Rectal smooth muscle tissue (tissue), 1 donor: ENCODE data around the gene FERMT3.
A peak's percentile ranks its signal among the peaks of the same experiment; 100 is the strongest.

Experiments
- H3K27ac ChIP-seq: one replicate; pipeline ENCODE4 v1.7.0; 2013; ENCODE audit warnings: low read depth, low read length, inconsistent platforms
- H3K27me3 ChIP-seq: one replicate; pipeline ENCODE4 v1.7.0; 2013; ENCODE audit warnings: low read length; ENCODE audit not compliant: control insufficient read depth, insufficient read depth
- H3K36me3 ChIP-seq: one replicate; pipeline ENCODE4 v1.7.0; 2013; ENCODE audit warnings: low read length; ENCODE audit not compliant: control insufficient read depth, insufficient read depth
- H3K4me1 ChIP-seq: one replicate; pipeline ENCODE4 v1.7.0; 2013; ENCODE audit warnings: low read length; ENCODE audit not compliant: control insufficient read depth, insufficient read depth
- H3K4me3 ChIP-seq: one replicate; pipeline ENCODE4 v1.7.0; 2013; ENCODE audit warnings: low read length
- H3K9ac ChIP-seq: one replicate; pipeline ENCODE4 v1.7.0; 2013; ENCODE audit warnings: low read length

FERMT3 gene

GRCh38 chr11:64235437-64236161, 29.1 kb downstream of the FERMT3 start:
- Histone ChIP-seq H3K27me3 (no peaks in the 10 kb centered on the region), H3K36me3 (peaks cover 3% of the 10 kb centered on the region), H3K4me1 (peaks cover 18% of the 10 kb centered on the region), H3K4me3 (peak overlapping the region; percentile 77), H3K9ac (peak overlapping the region; percentile 32), H3K27ac (peak overlapping the region; percentile 73)

DNA sequence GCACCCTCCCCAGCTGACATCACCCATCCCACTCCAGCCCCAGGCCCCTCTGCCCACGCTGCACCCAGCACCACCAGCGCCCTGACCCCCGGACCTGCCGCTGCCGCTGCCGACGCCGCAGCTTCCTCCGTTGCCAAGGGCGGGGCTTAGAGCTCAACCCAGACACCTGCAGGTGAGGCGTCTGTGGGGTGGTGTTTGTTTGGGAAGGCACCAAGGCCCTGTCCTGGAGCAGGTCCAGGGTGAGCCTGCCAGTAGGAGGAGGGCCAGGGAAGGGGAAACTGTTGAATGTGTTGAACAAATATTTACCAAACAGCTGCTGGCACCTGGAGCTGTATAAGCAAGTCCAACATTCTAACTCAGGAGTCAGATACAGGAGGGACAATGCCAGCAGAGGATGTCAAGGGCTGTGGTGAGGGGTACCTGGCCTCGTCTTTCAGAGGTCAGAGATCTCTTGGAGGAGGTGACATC, 31.0 kb downstream of the FERMT3 start:
- H3K4me3 ChIP-seq: no peak overlapping the region
- H3K9ac ChIP-seq: no peak overlapping the region
- no peaks in the 10 kb centered on the region for H3K27me3 ChIP-seq
- peaks cover 3% of the 10 kb centered on the region for H3K36me3 ChIP-seq
- peaks cover 19% of the 10 kb centered on the region for H3K4me1 ChIP-seq
- H3K27ac ChIP-seq: no peak overlapping the region

DNA sequence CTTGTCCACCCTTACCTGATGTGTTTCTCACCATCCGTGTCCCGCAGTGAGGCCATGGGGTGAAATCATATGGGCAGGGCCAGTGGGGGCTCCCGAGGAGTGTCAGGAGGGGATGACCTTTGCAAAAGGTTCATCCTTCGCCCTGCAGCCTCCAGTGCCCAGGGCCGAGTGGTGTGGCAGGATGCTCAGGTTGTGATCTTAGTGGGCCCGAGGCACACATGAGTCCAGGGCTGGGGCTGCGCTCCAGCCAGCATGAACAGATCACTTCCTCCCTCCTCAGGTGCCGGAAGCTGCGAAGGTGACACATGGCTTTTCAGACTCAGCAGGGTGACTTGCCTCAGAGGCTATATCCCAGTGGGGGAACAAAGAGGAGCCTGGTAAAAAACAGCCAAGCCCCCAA, 31.6 kb downstream of the FERMT3 start:
- H3K4me1 ChIP-seq: peaks cover 19% of the 10 kb centered on the region
- H3K9ac ChIP-seq: no peak overlapping the region
- H3K4me3 ChIP-seq: no peak overlapping the region
- peaks cover 3% of the 10 kb centered on the region for H3K36me3 ChIP-seq
- H3K27me3 ChIP-seq: no peaks in the 10 kb centered on the region
- no peak overlapping the region for H3K27ac ChIP-seq

- H3K4me1 ChIP-seq: peaks cover 12% of the 10 kb centered on the region
- no peak overlapping the region for H3K9ac ChIP-seq
- no peak overlapping the region for H3K27ac ChIP-seq
- H3K4me3 ChIP-seq: no peak overlapping the region
- H3K36me3 ChIP-seq: peaks cover 6% of the 10 kb centered on the region
- H3K27me3 ChIP-seq: no peaks in the 10 kb centered on the region
These were observed 32.5 kb downstream of the FERMT3 start for GRCh38 chr11:64238999-64239398.

GRCh38 chr11:64239662-64240434, 33.3 kb downstream of the FERMT3 start:
- Histone ChIP-seq H3K36me3 (peaks cover 6% of the 10 kb centered on the region), H3K9ac (peak overlapping the region; percentile 90), H3K4me1 (peaks cover 12% of the 10 kb centered on the region), H3K27me3 (no peaks in the 10 kb centered on the region), H3K27ac (peak overlapping the region; percentile 100), H3K4me3 (peak overlapping the region; percentile 79)

- Histone ChIP-seq H3K36me3 (peaks cover 6% of the 10 kb centered on the region), H3K27me3 (no peaks in the 10 kb centered on the region), H3K4me3 (peak within 1 kb of the TSS; percentile 79), H3K4me1 (peaks cover 6% of the 10 kb centered on the region), H3K9ac (peak within 1 kb of the TSS; percentile 90), H3K27ac (peak within 1 kb of the TSS; percentile 100)
These were observed 34.1 kb downstream of the FERMT3 start, which contains the start of gene FKBP2 for GRCh38 chr11:64240435-64241240. FKBP2 (plus strand) TSS chr11:64241095; CDS start chr11:64242388, 1,293 bp downstream.

GRCh38 chr11:64241241-64241490, 34.6 kb downstream of the FERMT3 start:
- H3K4me1 ChIP-seq: peaks cover 6% of the 10 kb centered on the region
- H3K36me3 ChIP-seq: peaks cover 6% of the 10 kb centered on the region
- H3K9ac ChIP-seq: peak overlapping the region; percentile 33
- H3K4me3 ChIP-seq: peak overlapping the region; percentile 73
- no peaks in the 10 kb centered on the region for H3K27me3 ChIP-seq
- peak overlapping the region; percentile 100 for H3K27ac ChIP-seq

- no peaks in the 10 kb centered on the region for H3K27me3 ChIP-seq
- peaks cover 6% of the 10 kb centered on the region for H3K36me3 ChIP-seq
- H3K27ac ChIP-seq: peak overlapping the region; percentile 89
- peaks cover 6% of the 10 kb centered on the region for H3K4me1 ChIP-seq
- peak overlapping the region; percentile 51 for H3K9ac ChIP-seq
- peak overlapping the region; percentile 72 for H3K4me3 ChIP-seq
These were observed 35.2 kb downstream of the FERMT3 start for GRCh38 chr11:64241491-64242374.

DNA sequence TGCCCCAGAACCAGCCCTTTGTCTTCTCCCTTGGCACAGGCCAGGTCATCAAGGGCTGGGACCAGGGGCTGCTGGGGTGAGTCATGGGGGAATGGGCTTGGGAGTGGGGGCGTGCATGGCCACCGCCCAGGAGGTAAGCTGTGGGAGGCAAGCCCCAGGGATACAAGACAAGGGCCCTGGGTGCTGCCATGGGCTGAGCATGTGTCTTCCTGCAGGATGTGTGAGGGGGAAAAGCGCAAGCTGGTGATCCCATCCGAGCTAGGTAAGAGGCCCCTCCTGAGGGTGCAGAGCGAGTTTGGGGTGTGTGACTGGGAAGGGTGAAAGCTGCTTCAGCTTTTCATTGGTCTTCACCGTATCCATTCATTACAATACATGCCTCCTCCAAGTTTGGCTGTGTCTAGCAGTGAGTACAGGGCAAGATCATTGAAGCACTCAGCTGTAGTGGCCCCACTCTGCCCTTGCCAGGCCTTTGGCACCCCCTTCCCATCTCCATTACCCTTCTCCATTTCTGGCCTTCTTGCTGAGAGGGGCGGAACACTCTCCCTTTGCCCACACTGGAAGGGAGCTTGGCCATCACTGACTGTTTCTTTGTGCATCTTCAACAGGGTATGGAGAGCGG, 36.8 kb downstream of the FERMT3 start:
- H3K9ac ChIP-seq: no peak overlapping the region

DNA sequence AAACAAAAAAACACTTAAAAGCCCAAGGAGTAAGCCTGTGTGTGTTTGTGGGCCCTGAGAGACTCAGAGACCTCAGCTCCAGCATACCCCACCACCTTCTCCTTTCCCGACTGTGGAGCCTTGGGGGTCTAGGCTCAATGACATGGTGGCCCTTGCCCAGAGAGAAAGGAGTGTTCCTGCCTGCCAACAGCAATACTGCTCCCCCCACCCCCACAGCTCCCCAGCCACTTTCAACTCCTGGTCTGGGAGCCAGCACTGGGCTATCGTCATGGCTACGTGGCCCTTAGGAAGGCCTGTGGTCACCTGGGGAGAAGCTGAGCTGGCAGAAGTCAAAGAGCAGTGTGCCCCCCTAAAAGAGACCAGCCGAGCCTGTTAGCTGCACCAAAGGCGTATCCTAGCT, 37.6 kb downstream of the FERMT3 start:
- Histone ChIP-seq H3K36me3 (peaks cover 3% of the 10 kb centered on the region), H3K27me3 (no peaks in the 10 kb centered on the region), H3K4me3 (no peak overlapping the region), H3K9ac (no peak overlapping the region), H3K4me1 (peaks cover 12% of the 10 kb centered on the region), H3K27ac (no peak overlapping the region)

More for the DNA sequence above, 36.8 kb downstream of the FERMT3 start:
- Histone ChIP-seq H3K4me1 (peaks cover 12% of the 10 kb centered on the region), H3K36me3 (peaks cover 3% of the 10 kb centered on the region), H3K27me3 (no peaks in the 10 kb centered on the region), H3K4me3 (no peak overlapping the region), H3K27ac (no peak overlapping the region)

DNA sequence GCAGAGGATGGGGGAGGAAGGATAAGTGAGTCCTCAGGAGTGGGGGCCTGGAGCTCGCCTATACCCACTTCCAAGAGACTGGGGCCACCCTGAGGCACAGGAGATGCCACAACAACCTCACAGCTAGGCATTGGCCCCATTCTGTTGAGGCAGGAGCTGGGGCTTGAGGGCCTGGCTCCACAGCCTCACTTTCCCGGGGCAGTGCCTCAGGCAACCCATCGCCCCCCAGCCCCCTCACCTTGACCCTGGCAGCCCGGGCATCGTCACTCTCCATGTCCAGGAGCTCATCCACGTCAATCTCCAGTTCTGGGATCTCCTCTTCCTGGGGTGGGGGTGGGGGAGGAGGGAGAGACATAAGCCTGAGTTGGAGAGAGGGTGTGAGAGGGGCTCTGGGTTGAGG, 38.4 kb downstream of the FERMT3 start:
- Histone ChIP-seq H3K4me3 (peak overlapping the region; percentile 68), H3K9ac (no peak overlapping the region), H3K36me3 (peaks cover 3% of the 10 kb centered on the region), H3K27ac (peak overlapping the region; percentile 69), H3K27me3 (no peaks in the 10 kb centered on the region), H3K4me1 (peaks cover 12% of the 10 kb centered on the region)
